GM23338 (cell line): ENCODE data around the gene RHOT1. TPM values are rescaled to one million over a fixed set of nuclear protein-coding genes. Genes with fewer than 3 reads are reported as not detected.
A peak's percentile ranks its signal among the peaks of the same experiment; 100 is the strongest.

ENCODE experiments used
- ATAC-seq: fragments of 200-7000 bp; cut with Tn5 transposase; 3 replicates; pipeline ENCODE4 v1.9.1; 2020
- DNase-seq: peaks from one replicate; pipeline ENCODE4 v3.0.0-alpha.2; 2015; ENCODE audit warnings: low spot score
- H2AFZ ChIP-seq: fragments of 200-600 bp; sonication (generic); 2 replicates; pipeline ENCODE4 v1.8.0; 2016; ENCODE audit warnings: antibody characterized with exemption, mild to moderate bottlenecking, moderate library complexity
- H3F3A ChIP-seq: fragments of 200-600 bp; sonication (generic); replicated peaks from 2 replicates; pipeline ENCODE4 v1.8.0; 2017; ENCODE audit warnings: antibody characterized with exemption, mixed run types, low read depth
- H3K27ac ChIP-seq: fragments of 200-600 bp; sonication (generic); 2 replicates; pipeline ENCODE4 v1.6.1; 2016; ENCODE audit warnings: low read depth
- H3K27me3 ChIP-seq: fragments of 200-600 bp; sonication (generic); 2 replicates; pipeline ENCODE4 v1.8.0; 2016; ENCODE audit warnings: mild to moderate bottlenecking, mixed run types, moderate library complexity; ENCODE audit not compliant: insufficient read depth
- H3K36me3 ChIP-seq: fragments of 200-600 bp; sonication (generic); 2 replicates; pipeline ENCODE4 v1.8.0; 2016; ENCODE audit warnings: mild to moderate bottlenecking; ENCODE audit not compliant: insufficient read depth
- H3K4me1 ChIP-seq: fragments of 200-600 bp; sonication (generic); 2 replicates; pipeline ENCODE4 v1.8.0; 2016; ENCODE audit warnings: mild to moderate bottlenecking, moderate library complexity; ENCODE audit not compliant: insufficient read depth
- H3K4me2 ChIP-seq: fragments of 200-600 bp; sonication (generic); 2 replicates; pipeline ENCODE4 v1.7.1; 2017; ENCODE audit warnings: mixed run types
- H3K4me3 ChIP-seq: fragments of 200-600 bp; sonication (generic); 2 replicates; pipeline ENCODE4 v1.6.1; 2016; ENCODE audit warnings: mixed run types
- H3K79me2 ChIP-seq: fragments of 200-600 bp; sonication (generic); replicated peaks from 2 replicates; pipeline ENCODE4 v1.8.0; 2017; ENCODE audit warnings: mild to moderate bottlenecking; ENCODE audit not compliant: insufficient read depth
- H3K9me2 ChIP-seq: fragments of 200-600 bp; sonication (generic); 2 replicates; pipeline ENCODE4 v1.8.0; 2017; ENCODE audit not compliant: insufficient read depth
- H4K20me1 ChIP-seq: fragments of 200-600 bp; sonication (generic); replicated peaks from 2 replicates; pipeline ENCODE4 v1.8.0; 2017; ENCODE audit warnings: mild to moderate bottlenecking; ENCODE audit not compliant: insufficient read depth
- H3K27ac Mint-ChIP-seq: 2 replicates; pipeline ENCODE4 v1.8.0; 2020; ENCODE audit warnings: inconsistent platforms, mild to moderate bottlenecking, moderate library complexity, mixed read lengths
- H3K27me3 Mint-ChIP-seq: 3 replicates; pipeline ENCODE4 v1.8.0; 2022; ENCODE audit warnings: low read depth, mild to moderate bottlenecking, moderate library complexity, mixed read lengths, inconsistent platforms; ENCODE audit not compliant: insufficient read depth, poor library complexity
- H3K36me3 Mint-ChIP-seq: 3 replicates; pipeline ENCODE4 v1.8.0; 2021; ENCODE audit warnings: low read depth, mild to moderate bottlenecking, inconsistent platforms, moderate library complexity, mixed read lengths
- H3K4me1 Mint-ChIP-seq: 3 replicates; pipeline ENCODE4 v1.8.0; 2020; ENCODE audit warnings: mild to moderate bottlenecking, inconsistent platforms, mixed read lengths
- H3K4me3 Mint-ChIP-seq: 3 replicates; pipeline ENCODE4 v1.8.0; 2021; ENCODE audit warnings: moderate library complexity, mild to moderate bottlenecking, inconsistent platforms, mixed read lengths
- H3K9me3 Mint-ChIP-seq: 3 replicates; pipeline ENCODE4 v1.8.0; 2020; ENCODE audit warnings: moderate library complexity, mild to moderate bottlenecking, inconsistent platforms, mixed read lengths
- ETS1 ChIP-seq: IDR thresholded peaks from 2 replicates; pipeline ENCODE4 v1.6.1; 2016; ENCODE audit warnings: antibody characterized with exemption
- EZH2 ChIP-seq: fragments of 200-600 bp; sonication (generic); IDR thresholded peaks from one replicate; pipeline ENCODE4 v1.8.0; 2017; ENCODE audit warnings: antibody characterized with exemption, mild to moderate bottlenecking, low read depth; ENCODE audit not compliant: unreplicated experiment
- JUNB ChIP-seq: IDR thresholded peaks from one replicate; pipeline ENCODE4 v1.6.1; 2016; ENCODE audit warnings: antibody characterized with exemption; ENCODE audit not compliant: unreplicated experiment
- STAT1 ChIP-seq: IDR thresholded peaks from one replicate; pipeline ENCODE4 v1.6.1; 2016; ENCODE audit warnings: antibody characterized with exemption; ENCODE audit not compliant: unreplicated experiment
- ZNF462 ChIP-seq: fragments of 250-450 bp; sonication (Bioruptor Pico); IDR thresholded peaks from 2 replicates; pipeline ENCODE4 v1.5.0; 2020; ENCODE audit warnings: mild to moderate bottlenecking, moderate library complexity
- polyA plus RNA-seq: library from polyadenylated mRNA; unstranded; fragments of >200 nt; fragmentation: Nextera tagmentation; extraction: Ambion mirVana; gene quantifications from 2 replicates; pipeline ENCODE4 v1.2.1, GENCODE V29; 2016
- total RNA-seq: library from RNA; depleted of rRNA; stranded (reverse); fragments of >200 nt; shearing (Covaris generic); gene quantifications from 2 replicates; pipeline ENCODE4 v1.2.3, GENCODE V29; 2014

Gene RHOT1
- total and polyA plus RNA-seq, 2 experiments from 2014 or later: 40.8 to 53.5 TPM

- TF ChIP-seq ZNF462 (CRISPR knock-in tag) (no peak), JUNB (no peak)
Measured at GRCh38 chr17:32158870-32159585, 16.7 kb downstream of the RHOT1 start (continued).

- Mint-ChIP-seq H3K4me1 (no peaks in the 10 kb centered on the region), H3K36me3 (peaks cover 42% of the 10 kb centered on the region), H3K4me3 (no peak overlapping the region), H3K27ac (no peak overlapping the region; the same call in 1 of the 2 replicates), H3K9me3 (peaks cover 9% of the 10 kb centered on the region), H3K27me3 (peaks cover 2% of the 10 kb centered on the region)
- H3K9me2 ChIP-seq: no peaks in the 10 kb centered on the region
- H4K20me1 ChIP-seq: peaks cover 7% of the 10 kb centered on the region
- no peaks in the 10 kb centered on the region for H3K27me3 ChIP-seq
- no peak overlapping the region for H3K27ac ChIP-seq
- peaks cover 15% of the 10 kb centered on the region; the same call in 1 of the 2 replicates for H3K79me2 ChIP-seq
- no peak overlapping the region for H3K4me2 ChIP-seq
- H3F3A ChIP-seq: no peaks in the 10 kb centered on the region
- DNase-seq (no peak), ATAC-seq (peak; percentile 29)
- H3K36me3 ChIP-seq: no peaks in the 10 kb centered on the region
- no peaks in the 10 kb centered on the region for H3K4me1 ChIP-seq
- H3K4me3 ChIP-seq: no peak overlapping the region
- no peak overlapping the region for H2AFZ ChIP-seq
- TF ChIP-seq STAT1: no peak
- TF ChIP-seq ZNF462 (CRISPR knock-in tag): no peak
- no peak for TF ChIP-seq JUNB
- no peak for TF ChIP-seq EZH2
- TF ChIP-seq ETS1: no peak
Measured at GRCh38 chr17:32159586-32160438, 17.5 kb downstream of the RHOT1 start.
